A549 (cell line): ENCODE results near the gene TASOR2. TPM values are rescaled to one million over a fixed set of nuclear protein-coding genes. Genes with fewer than 3 reads are reported as not detected.

Source experiments
- ATAC-seq, 2 experiments: fragments of 200-7000 bp in 1 of 2; fragments of >200 bp in 1 of 2; cut with Nextera tagmentation in 1 of 2; cut with Tn5 transposase in 1 of 2; 3 replicates each; pipeline versions ENCODE4 v1.8.0 to v1.9.1; 2018 to 2020; ENCODE audit warnings: mild to moderate bottlenecking in 1 of 2, moderate library complexity in 1 of 2
- CTCF ChIA-PET: fragments of 300-600 bp; sonication (Branson Sonifier 250); formaldehyde crosslinking; extraction: SDS; loops from one replicate; lab custom pipeline; 2021; ENCODE audit warnings: antibody characterized with exemption, inconsistent platforms; lab: Yijun Ruan, JAX
- POLR2A ChIA-PET: fragments of 350-600 bp; formaldehyde crosslinking; extraction: SDS; loops from one replicate; lab custom pipeline; 2021; ENCODE audit warnings: antibody characterized with exemption, inconsistent platforms; lab: Yijun Ruan, JAX
- DNase-seq, 2 experiments: peaks; one replicate each; pipeline versions ENCODE4 v3.0.0 to v3.0.0-alpha.2; 2011 to 2016; ENCODE audit warnings: low read depth in 1 of 2, low spot score in 1 of 2
- FAIRE-seq: peaks from 2 replicates; lab custom pipeline; 2011; peaks lifted over from hg19 to GRCh38; lab: Jason Lieb, UNC
- H3K27ac ChIP-seq, 2 experiments: fragments of >200 bp; sonication (Bioruptor Twin); formaldehyde crosslinking; 3 replicates each; pipeline ENCODE4 v1.5.1; 2016 to 2017
- H3K4me1 ChIP-seq: fragments of >200 bp; sonication (Bioruptor Twin); formaldehyde crosslinking; 3 replicates; pipeline ENCODE4 v1.6.1; 2016
- H3K4me2 ChIP-seq: fragments of >200 bp; sonication (Bioruptor Twin); formaldehyde crosslinking; 3 replicates; pipeline ENCODE4 v1.6.1; 2016
- H3K4me3 ChIP-seq: fragments of >200 bp; sonication (Bioruptor Twin); formaldehyde crosslinking; 3 replicates; pipeline ENCODE4 v1.5.1; 2016
- H3K9me3 ChIP-seq: fragments of >200 bp; sonication (Bioruptor Twin); formaldehyde crosslinking; 3 replicates; pipeline ENCODE4 v1.6.1; 2016
- CBX8 ChIP-seq: fragments of 200-600 bp; sonication (generic); IDR thresholded peaks from 2 replicates; pipeline ENCODE4 v1.6.1; 2016
- CHD2 ChIP-seq: fragments of 150-350 bp; IDR thresholded peaks from 2 replicates; pipeline ENCODE4 v1.6.1; 2014; ENCODE audit warnings: low read length; ENCODE audit not compliant: partially characterized antibody
- EHF ChIP-seq: fragments of 250-450 bp; sonication (Bioruptor Pico); IDR thresholded peaks from 2 replicates; pipeline ENCODE4 v1.5.0; 2020; ENCODE audit warnings: mild to moderate bottlenecking
- EHMT2 ChIP-seq: fragments of 200-600 bp; sonication (generic); IDR thresholded peaks from 2 replicates; pipeline ENCODE4 v1.6.1; 2016; ENCODE audit warnings: antibody characterized with exemption, low read depth, mild to moderate bottlenecking, moderate library complexity
- EP300 ChIP-seq, 2 experiments: fragments of >200 bp; sonication (Bioruptor Twin); formaldehyde crosslinking; IDR thresholded peaks; 2 replicates in 1 of 2; 3 replicates in 1 of 2; pipeline ENCODE4 v1.6.1; 2016 to 2017
- ESRRA ChIP-seq: fragments of 150-350 bp; IDR thresholded peaks from 2 replicates; pipeline ENCODE4 v1.6.1; 2014; ENCODE audit warnings: mild to moderate bottlenecking, low read length, borderline replicate concordance
- GATA3 ChIP-seq: IDR thresholded peaks from 2 replicates; pipeline ENCODE4 v1.6.1; 2012; ENCODE audit warnings: borderline replicate concordance
- HES2 ChIP-seq: fragments of >200 bp; sonication (Bioruptor Twin); formaldehyde crosslinking; IDR thresholded peaks from 2 replicates; pipeline ENCODE4 v1.6.1; 2016
- HOXB13 ChIP-seq: fragments of 250-450 bp; sonication (Bioruptor Pico); IDR thresholded peaks from 2 replicates; pipeline ENCODE4 v1.5.0; 2020; ENCODE audit warnings: low read depth, mild to moderate bottlenecking, moderate library complexity
- JUN ChIP-seq, 2 experiments: fragments of >200 bp; sonication (Bioruptor Twin); formaldehyde crosslinking; IDR thresholded peaks; 2 replicates in 1 of 2; 3 replicates in 1 of 2; pipeline ENCODE4 v1.6.1; 2016 to 2017
- KDM5A ChIP-seq: fragments of 200-600 bp; sonication (generic); IDR thresholded peaks from 2 replicates; pipeline ENCODE4 v1.6.1; 2016; ENCODE audit warnings: antibody characterized with exemption, mild to moderate bottlenecking
- MAFK ChIP-seq: fragments of 450-650 bp; IDR thresholded peaks from 2 replicates; pipeline ENCODE4 v1.6.1; 2014; ENCODE audit not compliant: partially characterized antibody
- NPAS2 ChIP-seq: fragments of 250-450 bp; sonication (Bioruptor Pico); IDR thresholded peaks from 2 replicates; pipeline ENCODE4 v1.8.0; 2022; ENCODE audit warnings: mild to moderate bottlenecking, moderate library complexity, borderline replicate concordance
- NR3C1 ChIP-seq: fragments of >200 bp; sonication (Bioruptor Twin); formaldehyde crosslinking; IDR thresholded peaks from 3 replicates; pipeline ENCODE4 v1.6.1; 2017
- PHF8 ChIP-seq: fragments of 200-600 bp; sonication (generic); IDR thresholded peaks from 2 replicates; pipeline ENCODE4 v1.6.1; 2016; ENCODE audit warnings: low read depth, mild to moderate bottlenecking, antibody characterized with exemption, moderate library complexity, borderline replicate concordance
- POLR2A ChIP-seq: IDR thresholded peaks from 2 replicates; pipeline ENCODE4 v1.6.1; 2012; ENCODE audit warnings: mild to moderate bottlenecking, low read length
- POLR2AphosphoS2 ChIP-seq: conservative IDR thresholded peaks from 2 replicates; pipeline ENCODE4 v1.6.1; 2012; ENCODE audit warnings: low read length, improper control_type of control experiment, inconsistent platforms
- RARB ChIP-seq: fragments of 250-450 bp; sonication (Bioruptor Pico); IDR thresholded peaks from 2 replicates; pipeline ENCODE4 v1.8.0; 2021; ENCODE audit warnings: mild to moderate bottlenecking, moderate library complexity
- SMC3 ChIP-seq: fragments of >200 bp; sonication (Bioruptor Twin); formaldehyde crosslinking; IDR thresholded peaks from 3 replicates; pipeline ENCODE4 v1.6.1; 2018; ENCODE audit warnings: inconsistent platforms
- SREBF2 ChIP-seq: fragments of 450-650 bp; IDR thresholded peaks from 2 replicates; pipeline ENCODE4 v1.6.1; 2014; ENCODE audit warnings: mild to moderate bottlenecking, moderate library complexity
- ZNF302 ChIP-seq: fragments of 250-450 bp; sonication (Bioruptor Pico); IDR thresholded peaks from 2 replicates; pipeline ENCODE4 v1.9.0; 2021; ENCODE audit warnings: inconsistent platforms, mild to moderate bottlenecking, moderate library complexity
- WGBS: methylation state at CpG from one replicate; pipeline ENCODE4 v1.1.6; 2017; ENCODE audit errors: missing lambda C conversion rate; 5-methylcytosine and 5-hydroxymethylcytosine counted together
- polyA plus RNA-seq, 4 experiments: library from polyadenylated mRNA; depleted of rRNA in 3 of 4; stranded (reverse); fragments of >200 nt; fragmentation: RNase III in 1 of 4; extraction: RNeasy Plus Mini Kit Qiagen cat#74134 plus additional on column Dnase treatment in 1 of 4; gene quantifications; 2 replicates in 3 of 4; 3 replicates in 1 of 4; pipeline ENCODE4 v1.2.3, GENCODE V29; 2011 to 2017
- TF ChIP-seq, protein P1 (sequence below): IDR thresholded peaks from 2 replicates; pipeline ENCODE4 v1.6.1; 2012; ENCODE audit warnings: low read depth, borderline replicate concordance
- TF ChIP-seq, protein P2 (sequence below): IDR thresholded peaks from 2 replicates; pipeline ENCODE4 v1.6.1; 2012
- TF ChIP-seq, protein P3 (sequence below): fragments of 250-450 bp; sonication (Bioruptor Pico); IDR thresholded peaks from 2 replicates; pipeline ENCODE4 v1.5.0; 2021; ENCODE audit warnings: mild to moderate bottlenecking, moderate library complexity, borderline replicate concordance

The TASOR2 gene
- polyA plus RNA-seq, 2 of the 4 experiments (the other 2 are of a cell fraction) = 27.0 to 96.7 TPM

GRCh38 chr10:5647507-5648240 is 37.0 kb upstream of the TASOR2 start (continued):
- no peak for TF ChIP-seq HES2
- no peak for TF ChIP-seq KDM5A
- no peak for TF ChIP-seq POLR2A
- no peak for TF ChIP-seq ZNF302
- TF ChIP-seq ESRRA = no peak
- TF ChIP-seq HOXB13 (CRISPR knock-in tag) = no peak
- TF ChIP-seq JUN (IDR thresholded peaks at IDR 0.05) = no peak

DNA sequence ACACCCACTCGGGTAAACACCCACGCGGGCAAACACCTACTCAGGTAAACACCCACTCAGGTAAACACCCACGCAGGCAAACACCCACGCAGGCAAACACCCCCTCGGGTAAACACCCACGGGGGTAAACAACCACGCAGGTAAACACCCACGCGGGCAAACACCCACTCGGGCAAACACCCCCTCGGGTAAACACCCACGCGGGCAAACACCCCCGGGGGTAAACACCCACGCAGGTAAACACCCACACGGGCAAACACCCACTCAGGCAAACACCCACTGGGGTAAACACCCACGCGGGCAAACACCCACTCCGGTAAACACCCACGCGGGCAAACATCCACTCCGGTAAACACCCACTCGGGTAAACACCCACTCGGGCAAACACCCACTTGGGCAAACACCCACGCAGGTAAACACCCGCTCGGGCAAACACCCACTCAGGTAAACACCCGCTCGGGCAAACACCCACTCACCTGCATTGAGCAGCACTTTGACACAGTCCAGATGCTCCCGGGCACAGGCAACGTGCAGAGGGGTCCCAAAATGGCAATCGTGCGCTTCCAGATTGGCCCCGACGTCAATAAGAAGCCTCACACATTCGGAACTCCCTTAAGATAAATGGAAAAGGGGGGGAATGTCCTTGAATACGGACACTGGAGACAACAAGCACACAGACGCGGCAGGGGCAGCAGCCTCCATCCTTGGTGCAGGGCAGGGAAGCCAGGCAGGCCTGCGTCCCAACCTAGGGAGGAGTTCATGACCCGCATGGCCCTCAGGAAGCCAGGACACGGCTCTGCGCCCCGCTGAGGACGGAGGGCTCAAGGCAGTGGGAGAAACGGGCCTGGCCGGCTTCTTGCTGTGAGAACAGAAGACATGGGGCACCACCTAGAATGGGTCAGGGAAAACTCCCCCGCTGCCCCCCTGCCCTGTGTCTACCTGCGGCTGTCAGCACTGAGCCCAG is 35.9 kb upstream of the TASOR2 start:
- ATAC-seq = peak; percentile 25 to 57; a peak in 4 of 6 replicates

GRCh38 chr10:5649746-5650145 is 34.9 kb upstream of the TASOR2 start:
- DNase-seq = no peak
- TF ChIP-seq GATA3 (no peak), SREBF2 (no peak), ZNF302 (no peak), CHD2 (no peak), POLR2AphosphoS2 (no peak), HES2 (no peak), RARB (CRISPR knock-in tag) (no peak), SMC3 (no peak), MAFK (no peak), POLR2A (no peak), CBX8 (no peak), EP300 (IDR thresholded peaks at IDR 0.05) (no peak), PHF8 (no peak), EHMT2 (no peak), NPAS2 (CRISPR knock-in tag) (no peak)
- TF ChIP-seq, protein P1, sequence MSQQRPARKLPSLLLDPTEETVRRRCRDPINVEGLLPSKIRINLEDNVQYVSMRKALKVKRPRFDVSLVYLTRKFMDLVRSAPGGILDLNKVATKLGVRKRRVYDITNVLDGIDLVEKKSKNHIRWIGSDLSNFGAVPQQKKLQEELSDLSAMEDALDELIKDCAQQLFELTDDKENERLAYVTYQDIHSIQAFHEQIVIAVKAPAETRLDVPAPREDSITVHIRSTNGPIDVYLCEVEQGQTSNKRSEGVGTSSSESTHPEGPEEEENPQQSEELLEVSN = no peak
- TF ChIP-seq, protein P2, sequence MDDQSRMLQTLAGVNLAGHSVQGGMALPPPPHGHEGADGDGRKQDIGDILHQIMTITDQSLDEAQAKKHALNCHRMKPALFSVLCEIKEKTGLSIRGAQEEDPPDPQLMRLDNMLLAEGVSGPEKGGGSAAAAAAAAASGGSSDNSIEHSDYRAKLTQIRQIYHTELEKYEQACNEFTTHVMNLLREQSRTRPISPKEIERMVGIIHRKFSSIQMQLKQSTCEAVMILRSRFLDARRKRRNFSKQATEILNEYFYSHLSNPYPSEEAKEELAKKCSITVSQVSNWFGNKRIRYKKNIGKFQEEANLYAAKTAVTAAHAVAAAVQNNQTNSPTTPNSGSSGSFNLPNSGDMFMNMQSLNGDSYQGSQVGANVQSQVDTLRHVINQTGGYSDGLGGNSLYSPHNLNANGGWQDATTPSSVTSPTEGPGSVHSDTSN = no peak
- TF ChIP-seq, protein P3, sequence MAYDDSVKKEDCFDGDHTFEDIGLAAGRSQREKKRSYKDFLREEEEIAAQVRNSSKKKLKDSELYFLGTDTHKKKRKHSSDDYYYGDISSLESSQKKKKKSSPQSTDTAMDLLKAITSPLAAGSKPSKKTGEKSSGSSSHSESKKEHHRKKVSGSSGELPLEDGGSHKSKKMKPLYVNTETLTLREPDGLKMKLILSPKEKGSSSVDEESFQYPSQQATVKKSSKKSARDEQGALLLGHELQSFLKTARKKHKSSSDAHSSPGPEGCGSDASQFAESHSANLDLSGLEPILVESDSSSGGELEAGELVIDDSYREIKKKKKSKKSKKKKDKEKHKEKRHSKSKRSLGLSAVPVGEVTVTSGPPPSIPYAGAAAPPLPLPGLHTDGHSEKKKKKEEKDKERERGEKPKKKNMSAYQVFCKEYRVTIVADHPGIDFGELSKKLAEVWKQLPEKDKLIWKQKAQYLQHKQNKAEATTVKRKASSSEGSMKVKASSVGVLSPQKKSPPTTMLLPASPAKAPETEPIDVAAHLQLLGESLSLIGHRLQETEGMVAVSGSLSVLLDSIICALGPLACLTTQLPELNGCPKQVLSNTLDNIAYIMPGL (CRISPR knock-in tag) = no peak
- TF ChIP-seq, all 56 proteins: peak for 0
- CTCF ChIA-PET = no interaction called here
- no peaks in the 10 kb centered on the region for H3K9me3 ChIP-seq
- H3K4me1 ChIP-seq = no peaks in the 10 kb centered on the region
- 92% methylated on average over 11 of the region's 11 CpGs for WGBS
- no peak overlapping the region for H3K27ac ChIP-seq
- no peak overlapping the region for H3K4me2 ChIP-seq
- no peak overlapping the region for H3K4me3 ChIP-seq
- FAIRE-seq (no peak), ATAC-seq (no peak)
- POLR2A ChIA-PET = no interaction called here

More for the DNA sequence above, 35.9 kb upstream of the TASOR2 start:
- Histone ChIP-seq H3K4me2 (no peak overlapping the region), H3K4me1 (no peaks in the 10 kb centered on the region), H3K4me3 (no peak overlapping the region), H3K27ac (no peak overlapping the region), H3K9me3 (no peaks in the 10 kb centered on the region)
- ChIA-PET POLR2A (no interaction called here), CTCF (no interaction called here)
- 92% methylated on average over 42 of the region's 50 CpGs for WGBS
- FAIRE-seq (no peak), DNase-seq (peak in 1 of 2 experiments; percentile 23)
- TF ChIP-seq PHF8 (no peak), MAFK (no peak), CBX8 (no peak), NR3C1 (no peak), SREBF2 (no peak), EHF (no peak), HES2 (no peak)
- TF ChIP-seq, protein P1 = no peak
